HEK293T (cell line): ENCODE measurements around the gene TUBA4A.

Source experiments
- BHLHE40 ChIP-seq: fragments of 450-650 bp; IDR thresholded peaks from 2 replicates; pipeline ENCODE4 v1.6.1; 2016; ENCODE audit warnings: mild to moderate bottlenecking, moderate library complexity, borderline replicate concordance
- LEF1 ChIP-seq: fragments of 450-650 bp; IDR thresholded peaks from 2 replicates; pipeline ENCODE4 v1.6.1; 2017; ENCODE audit warnings: mild to moderate bottlenecking, borderline replicate concordance

DNA sequence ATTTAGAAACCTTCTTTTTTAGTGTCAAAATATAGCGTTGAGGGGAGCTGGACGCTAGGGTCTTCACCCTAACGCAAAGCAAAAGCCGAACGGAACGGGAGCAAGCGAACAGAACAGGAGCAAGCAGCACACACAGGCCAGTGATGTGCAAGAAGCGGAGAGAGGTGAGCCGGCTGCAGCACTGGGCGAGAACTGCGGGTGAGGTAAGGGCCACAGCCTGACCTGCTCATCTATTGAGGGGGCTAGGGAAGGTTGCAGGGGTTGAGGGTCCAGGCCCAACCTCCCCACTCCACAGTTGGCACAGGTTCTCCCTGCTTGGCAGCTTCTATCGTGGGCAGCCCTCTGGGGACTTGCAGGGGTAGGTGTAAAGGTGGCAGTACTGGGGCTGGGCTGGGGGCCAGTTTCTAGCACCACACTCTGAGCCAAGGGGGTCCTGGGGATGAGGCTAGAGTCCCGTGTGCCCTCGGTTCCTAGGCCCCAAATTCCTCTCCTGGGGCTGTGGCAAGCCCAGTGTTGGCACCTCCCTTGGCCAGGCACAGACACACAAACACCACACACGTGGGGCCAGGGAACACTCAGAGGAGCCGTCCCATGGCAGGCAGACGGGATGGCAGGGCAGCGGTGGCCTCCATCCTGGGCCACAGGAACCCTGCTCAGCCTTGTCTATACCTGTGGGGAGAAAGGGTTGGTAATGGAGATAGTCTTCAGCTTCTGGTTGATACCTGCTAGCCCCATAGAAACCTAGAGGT is 33.8 kb downstream of the TUBA4A start:
- TF ChIP-seq BHLHE40 (no peak), LEF1 (no peak)
